ENCODE data around the gene ETNK2. TPM values are rescaled to one million over a fixed set of nuclear protein-coding genes. Genes with fewer than 3 reads are reported as not detected.

The ETNK2 gene
- total RNA-seq, 6 experiments from 2014 or later = 30.9 to 231 (median 98.9) TPM

- DNase-seq (no peak), ATAC-seq (peak; percentile 31 to 58 (median 48))
- 59% methylated on average over 12 of the region's 21 CpGs for WGBS (ENCODE audit: insufficient coverage, low coverage, low lambda C conversion rate, missing lambda C conversion rate)
- Histone ChIP-seq H3K4me1 (peaks cover 0 to 5% (median 1%) of the 10 kb centered on the region in 4 donors), H3K9me3 (no peaks in the 10 kb centered on the region), H3K27ac (no peak overlapping the region), H3K4me3 (no peak overlapping the region), H3K36me3 (no peaks in the 10 kb centered on the region), H3K27me3 (no peaks in the 10 kb centered on the region)
- intact Hi-C loops (cut with DNase I) = no loop called here
- TF ChIP-seq POLR2A (IDR thresholded peaks at IDR 0.05) (no peak), CTCF (IDR thresholded peaks at IDR 0.05) (no peak)
Measured at GRCh38 chr1:204108312-204109141, 43.3 kb downstream of the ETNK2 start.

- no peak for ATAC-seq
- H3K27me3 ChIP-seq = no peaks in the 10 kb centered on the region
- no peak overlapping the region for H3K27ac ChIP-seq
- no peaks in the 10 kb centered on the region for H3K36me3 ChIP-seq
- DNase-seq = no peak
- WGBS (ENCODE audit: insufficient coverage, low coverage, low lambda C conversion rate, missing lambda C conversion rate) = 91% methylated on average over 2 of the region's 2 CpGs
- TF ChIP-seq POLR2A (IDR thresholded peaks at IDR 0.05) (no peak), CTCF (IDR thresholded peaks at IDR 0.05) (no peak)
- no peaks in the 10 kb centered on the region for H3K9me3 ChIP-seq
- intact Hi-C loops (cut with DNase I) = no loop called here
- peaks cover 0 to 8% (median 4%) of the 10 kb centered on the region in 4 donors for H3K4me1 ChIP-seq
- no peak overlapping the region for H3K4me3 ChIP-seq
Measured at GRCh38 chr1:204107892-204108291, 44.0 kb downstream of the ETNK2 start.

GRCh38 chr1:204106825-204107224 is 45.0 kb downstream of the ETNK2 start:
- no peaks in the 10 kb centered on the region for H3K36me3 ChIP-seq
- TF ChIP-seq POLR2A (IDR thresholded peaks at IDR 0.05) (no peak), CTCF (IDR thresholded peaks at IDR 0.05) (no peak)
- ATAC-seq (no peak), DNase-seq (no peak)
- no peak overlapping the region for H3K27ac ChIP-seq
- intact Hi-C loops (cut with DNase I) = no loop called here
- H3K4me1 ChIP-seq = peaks cover 0 to 19% (median 11%) of the 10 kb centered on the region in 4 donors
- 100% methylated on average over 1 of the region's 1 CpG for WGBS (ENCODE audit: insufficient coverage, low coverage, low lambda C conversion rate, missing lambda C conversion rate)
- H3K9me3 ChIP-seq = no peaks in the 10 kb centered on the region
- H3K4me3 ChIP-seq = no peak overlapping the region
- no peaks in the 10 kb centered on the region for H3K27me3 ChIP-seq

- no peak for ATAC-seq
- no peak for DNase-seq
- no peak for TF ChIP-seq POLR2A (IDR thresholded peaks at IDR 0.05)
- TF ChIP-seq CTCF (IDR thresholded peaks at IDR 0.05) = no peak
- no peak overlapping the region for H3K4me3 ChIP-seq
- H3K36me3 ChIP-seq = no peaks in the 10 kb centered on the region
- no peaks in the 10 kb centered on the region for H3K9me3 ChIP-seq
- H3K4me1 ChIP-seq = peaks cover 0 to 36% (median 17%) of the 10 kb centered on the region in 4 donors
- no peaks in the 10 kb centered on the region for H3K27me3 ChIP-seq
- no peak overlapping the region for H3K27ac ChIP-seq
- intact Hi-C loops (cut with DNase I) = no loop called here
- 68% methylated on average over 6 of the region's 6 CpGs for WGBS (ENCODE audit: insufficient coverage, low coverage, low lambda C conversion rate, missing lambda C conversion rate)
Measured at GRCh38 chr1:204105131-204105515, 46.7 kb downstream of the ETNK2 start.

All from right lobe of liver (tissue), 6 donors.